Bone marrow (tissue), 2 donors: ENCODE results near the gene JAZF1.

Experiments used
- DNase-seq, 2 donors: peaks; one replicate each; lab custom pipeline; 2025; lab: John Stamatoyannopoulos, UW

JAZF1 gene

GRCh38 chr7:28191751-28192150, 11.2 kb upstream of the JAZF1 start:
- DNase-seq, result no peak

GRCh38 chr7:28191184-28191583, 10.6 kb upstream of the JAZF1 start:
- no peak for DNase-seq

GRCh38 chr7:28190077-28190710, 9.6 kb upstream of the JAZF1 start:
- no peak for DNase-seq

GRCh38 chr7:28187012-28187411, 6.4 kb upstream of the JAZF1 start:
- DNase-seq, result no peak

- DNase-seq, result no peak
These were observed 3.0 kb upstream of the JAZF1 start for GRCh38 chr7:28183627-28184026.

- DNase-seq, result no peak
These were observed 1.5 kb upstream of the JAZF1 start for GRCh38 chr7:28182071-28182471.

- DNase-seq, result no peak
These were observed 821 bp upstream of the JAZF1 start for GRCh38 chr7:28181416-28181815.

- DNase-seq, result no peak
These were observed 598 bp downstream of the JAZF1 start for GRCh38 chr7:28180031-28180363.

GRCh38 chr7:28179120-28180030, 1.2 kb downstream of the JAZF1 start:
- peak; percentile 4 to 36 for DNase-seq

- no peak for DNase-seq
These were observed 2.0 kb downstream of the JAZF1 start for GRCh38 chr7:28178599-28178998.

GRCh38 chr7:28177836-28178235, 2.8 kb downstream of the JAZF1 start:
- DNase-seq, result no peak

- DNase-seq, result no peak
These were observed 4.0 kb downstream of the JAZF1 start for GRCh38 chr7:28176645-28177044.

- no peak for DNase-seq
These were observed 4.4 kb downstream of the JAZF1 start for GRCh38 chr7:28176174-28176573.

GRCh38 chr7:28174901-28175661, 5.5 kb downstream of the JAZF1 start:
- no peak for DNase-seq

GRCh38 chr7:28174442-28174841, 6.2 kb downstream of the JAZF1 start:
- no peak for DNase-seq

GRCh38 chr7:28173531-28173930, 7.1 kb downstream of the JAZF1 start:
- DNase-seq, result no peak

- no peak for DNase-seq
These were observed 7.6 kb downstream of the JAZF1 start for GRCh38 chr7:28172958-28173357.

- no peak for DNase-seq
These were observed 9.9 kb downstream of the JAZF1 start for GRCh38 chr7:28170701-28171100.

- DNase-seq, result no peak
These were observed 11.4 kb downstream of the JAZF1 start for GRCh38 chr7:28169230-28169629.

- no peak for DNase-seq
These were observed 12.0 kb downstream of the JAZF1 start for GRCh38 chr7:28168393-28169158.

- no peak for DNase-seq
These were observed 13.4 kb downstream of the JAZF1 start for GRCh38 chr7:28166982-28167715.
